Uterus (tissue), 4 donors: ENCODE results near the gene HOXA6. TPM values are rescaled to one million over a fixed set of nuclear protein-coding genes. Genes with fewer than 3 reads are reported as not detected.

Experiments
- DNase-seq, 2 donors: peaks; one replicate each; pipeline ENCODE4 v3.0.0-alpha.2; 2019 to 2020
- H3K27ac ChIP-seq, 2 donors: fragments of 200-600 bp; sonication (generic); 1 replicate in 1 of 2; 2 replicates in 1 of 2; pipeline ENCODE4 v1.5.1; 2016 to 2018
- H3K27me3 ChIP-seq, 2 donors: fragments of 200-600 bp; sonication (generic); one replicate each; pipeline ENCODE4 v1.5.1; 2018 to 2019; ENCODE audit warnings: control low read depth in 1 of 2
- H3K36me3 ChIP-seq, 2 donors: fragments of 200-600 bp; sonication (generic); one replicate each; pipeline ENCODE4 v1.5.1; 2019; ENCODE audit warnings: control low read depth in 1 of 2
- H3K4me1 ChIP-seq, 2 donors: fragments of 200-600 bp; sonication (generic); one replicate each; pipeline ENCODE4 v1.5.1; 2018 to 2019; ENCODE audit warnings: control low read depth in 1 of 2
- H3K4me3 ChIP-seq, 2 donors: fragments of 200-600 bp; sonication (generic); 1 replicate in 1 of 2; 2 replicates in 1 of 2; pipeline ENCODE4 v1.5.1; 2018 to 2019; ENCODE audit warnings: mild to moderate bottlenecking in 1 of 2
- H3K9me3 ChIP-seq, 2 donors: fragments of 200-600 bp; sonication (generic); one replicate each; pipeline ENCODE4 v1.5.1; 2019; ENCODE audit warnings: control low read depth in 1 of 2
- POLR2A ChIP-seq, 2 donors: fragments of 450-650 bp; IDR thresholded peaks; one replicate each; pipeline ENCODE4 v1.6.1; 2016; ENCODE audit warnings: antibody characterized with exemption in 2 of 2, mild to moderate bottlenecking in 1 of 2, moderate library complexity in 1 of 2
- intact Hi-C: fragments of 100-400 bp; cut with DNase I; formaldehyde crosslinking; loops from one replicate; pipeline ENCODE4 v1.15.1; 2023; ENCODE audit warnings: low total_unique reads
- total RNA-seq, 4 donors: library from RNA; depleted of rRNA in 3 of 4; stranded (reverse); fragments of >200 nt in 3 of 4; gene quantifications; one replicate each; pipeline versions ENCODE4 v1.1.0 to v1.2.4, GENCODE V29; 2014 to 2023
- TF ChIP-seq, protein P1 (sequence below), 4 experiments: fragments of 200-600 bp in 2 of 4; fragments of 450-650 bp in 2 of 4; sonication (generic) in 2 of 4; IDR thresholded peaks; one replicate each; pipeline ENCODE4 v1.5.1; 2016 to 2019; ENCODE audit warnings: antibody characterized with exemption in 4 of 4, mild to moderate bottlenecking in 2 of 4, moderate library complexity in 1 of 4
- donor health status: DM: yes; HTN: yes; CAD: no.

Gene HOXA6
- total RNA-seq, 4 donors from 2014 or later, result 1.8 to 19.1 (median 15.4) TPM

DNA sequence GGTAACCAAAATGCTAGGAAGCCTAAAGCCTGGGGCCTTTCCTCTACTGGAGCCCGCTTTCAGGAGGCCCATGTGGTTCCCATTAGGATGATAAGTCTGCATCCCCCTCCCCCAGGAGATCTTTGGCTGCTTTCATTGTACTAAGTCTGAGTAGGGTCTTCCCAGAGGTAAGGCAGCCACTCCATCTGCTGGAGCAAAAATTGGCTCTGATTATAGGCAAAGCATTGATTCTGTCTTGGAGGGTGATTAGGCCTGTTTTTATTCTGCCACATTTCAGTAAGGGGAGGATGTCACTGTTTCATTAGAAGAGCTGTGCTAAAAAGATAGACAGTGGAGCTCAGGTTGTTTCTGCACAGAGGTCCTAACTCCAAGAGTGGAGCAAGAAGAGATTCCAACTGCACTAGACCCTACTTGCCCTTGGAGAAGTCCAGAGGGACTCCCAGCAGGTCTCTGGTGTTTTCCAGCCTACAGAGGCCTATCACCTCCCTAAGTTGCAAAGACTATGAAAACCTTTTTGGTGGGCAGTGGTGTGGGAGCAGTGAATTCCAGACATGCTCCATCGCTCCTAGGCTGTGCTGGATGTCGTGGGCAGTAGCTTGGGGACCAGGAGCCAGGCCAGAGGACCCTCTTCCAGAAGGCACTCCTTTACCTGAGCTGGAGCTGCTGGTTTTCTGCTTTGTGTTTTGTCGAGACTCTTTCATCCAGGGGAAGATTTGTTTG lies 37.9 kb downstream of the HOXA6 start:
- no peaks in the 10 kb centered on the region for H3K9me3 ChIP-seq
- DNase-seq, result no peak
- H3K27me3 ChIP-seq, result no peaks in the 10 kb centered on the region
- H3K4me3 ChIP-seq, result no peak overlapping the region
- intact Hi-C loops, result no loop called here
- peaks cover 11 to 12% of the 10 kb centered on the region in 2 donors for H3K4me1 ChIP-seq
- H3K27ac ChIP-seq, result peak overlapping the region in 1 of 2 donors; percentile 72
- H3K36me3 ChIP-seq, result no peaks in the 10 kb centered on the region
- TF ChIP-seq, protein P1, sequence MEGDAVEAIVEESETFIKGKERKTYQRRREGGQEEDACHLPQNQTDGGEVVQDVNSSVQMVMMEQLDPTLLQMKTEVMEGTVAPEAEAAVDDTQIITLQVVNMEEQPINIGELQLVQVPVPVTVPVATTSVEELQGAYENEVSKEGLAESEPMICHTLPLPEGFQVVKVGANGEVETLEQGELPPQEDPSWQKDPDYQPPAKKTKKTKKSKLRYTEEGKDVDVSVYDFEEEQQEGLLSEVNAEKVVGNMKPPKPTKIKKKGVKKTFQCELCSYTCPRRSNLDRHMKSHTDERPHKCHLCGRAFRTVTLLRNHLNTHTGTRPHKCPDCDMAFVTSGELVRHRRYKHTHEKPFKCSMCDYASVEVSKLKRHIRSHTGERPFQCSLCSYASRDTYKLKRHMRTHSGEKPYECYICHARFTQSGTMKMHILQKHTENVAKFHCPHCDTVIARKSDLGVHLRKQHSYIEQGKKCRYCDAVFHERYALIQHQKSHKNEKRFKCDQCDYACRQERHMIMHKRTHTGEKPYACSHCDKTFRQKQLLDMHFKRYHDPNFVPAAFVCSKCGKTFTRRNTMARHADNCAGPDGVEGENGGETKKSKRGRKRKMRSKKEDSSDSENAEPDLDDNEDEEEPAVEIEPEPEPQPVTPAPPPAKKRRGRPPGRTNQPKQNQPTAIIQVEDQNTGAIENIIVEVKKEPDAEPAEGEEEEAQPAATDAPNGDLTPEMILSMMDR (IDR thresholded peaks at IDR 0.05), result no peak
- TF ChIP-seq POLR2A (IDR thresholded peaks at IDR 0.05), result no peak

DNA sequence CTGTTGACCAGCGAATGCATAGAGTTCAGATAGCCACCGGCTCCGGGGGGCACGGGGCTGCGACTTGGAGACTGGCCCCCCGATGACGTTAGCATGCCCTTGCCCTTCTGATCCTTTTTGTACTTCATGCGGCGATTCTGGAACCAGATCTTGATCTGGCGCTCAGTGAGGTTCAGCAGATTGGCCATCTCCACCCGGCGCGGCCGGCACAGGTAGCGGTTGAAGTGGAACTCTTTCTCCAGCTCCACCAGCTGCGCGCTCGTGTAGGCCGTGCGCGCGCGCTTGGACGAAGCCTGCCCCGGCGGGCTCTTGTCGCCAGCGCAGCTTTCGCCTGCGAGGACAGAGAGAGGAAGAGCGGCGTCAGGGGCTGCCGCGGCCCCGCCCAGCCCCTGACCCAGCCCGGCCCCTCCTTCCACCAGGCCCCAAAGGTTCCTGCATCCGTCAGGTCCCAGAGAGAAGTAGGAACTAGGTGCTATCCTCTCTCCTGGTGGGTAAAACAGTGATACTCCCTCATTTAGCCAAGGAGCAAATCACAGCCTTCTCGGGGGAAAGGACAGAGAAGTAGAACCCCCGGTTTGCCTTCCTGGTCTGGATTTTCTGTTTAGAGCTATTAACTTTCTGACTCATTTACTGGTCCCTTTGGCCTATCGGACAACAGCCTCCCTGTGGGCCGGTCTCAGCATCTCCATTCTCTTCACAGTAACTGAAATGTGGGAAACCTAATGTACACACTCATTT lies 39.0 kb downstream of the HOXA6 start:
- peak; percentile 18 to 23 for TF ChIP-seq POLR2A (IDR thresholded peaks at IDR 0.05)
- TF ChIP-seq, protein P1 (IDR thresholded peaks at IDR 0.05), result no peak
- intact Hi-C loops, result no loop called here
- no peaks in the 10 kb centered on the region for H3K27me3 ChIP-seq
- peaks cover 7 to 12% of the 10 kb centered on the region in 2 donors for H3K4me1 ChIP-seq
- H3K36me3 ChIP-seq, result no peaks in the 10 kb centered on the region
- H3K9me3 ChIP-seq, result no peaks in the 10 kb centered on the region
- no peak overlapping the region for H3K4me3 ChIP-seq
- peak overlapping the region; percentile 49 to 72 for H3K27ac ChIP-seq
- no peak for DNase-seq

DNA sequence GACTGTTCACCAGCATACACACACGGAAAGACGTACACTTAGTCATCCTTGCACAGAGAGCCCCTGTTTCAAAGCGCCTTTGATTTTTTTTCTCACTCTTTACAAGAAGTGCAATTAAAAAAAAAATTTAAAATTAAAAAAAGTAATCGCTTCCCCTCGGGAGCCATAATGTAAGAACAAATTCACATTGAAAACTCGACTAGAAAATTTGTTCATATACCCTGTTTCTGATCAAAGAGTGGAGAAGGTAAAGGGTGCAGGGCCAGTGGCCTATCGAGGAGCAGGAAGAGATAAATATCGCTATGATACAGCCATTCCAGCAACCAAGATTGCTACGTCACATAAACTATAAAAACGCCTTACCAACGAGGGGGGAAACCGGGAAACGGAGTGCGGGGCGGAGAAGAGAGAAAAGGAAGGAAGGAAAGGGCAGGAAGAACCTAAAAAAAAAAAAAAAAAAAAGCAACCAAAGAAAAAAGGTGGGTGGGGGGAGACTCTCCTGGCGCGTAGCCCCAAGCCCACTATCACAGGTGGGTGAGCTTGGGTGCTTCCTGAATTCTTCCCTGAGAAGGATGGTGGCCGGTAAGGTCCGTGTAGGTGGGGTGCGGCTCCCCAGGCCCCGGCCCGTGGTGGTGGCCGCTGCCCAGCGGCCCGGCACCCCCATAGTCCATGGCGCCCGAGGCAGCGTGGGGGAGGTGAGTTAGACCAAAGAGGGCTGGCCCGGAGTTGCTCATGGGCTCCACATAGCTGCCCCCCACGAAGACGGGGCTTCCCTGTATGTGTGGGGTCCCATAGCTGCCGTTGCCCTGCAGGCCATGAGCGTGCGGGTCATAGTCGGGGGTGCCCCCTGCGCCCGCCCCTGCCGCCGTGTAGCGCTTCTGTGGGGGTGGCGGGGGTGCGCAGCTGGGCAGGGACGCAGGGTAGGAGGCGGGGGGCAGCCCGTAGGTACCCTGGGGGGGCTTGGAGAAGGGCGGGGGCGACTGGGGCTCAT lies 39.9 kb downstream of the HOXA6 start:
- Histone ChIP-seq H3K27me3 (no peaks in the 10 kb centered on the region), H3K4me1 (peaks cover 7 to 11% of the 10 kb centered on the region in 2 donors), H3K27ac (peak overlapping the region; percentile 49 to 72), H3K36me3 (no peaks in the 10 kb centered on the region), H3K9me3 (no peaks in the 10 kb centered on the region), H3K4me3 (no peak overlapping the region)
- intact Hi-C loops, result no loop called here
- no peak for DNase-seq
- TF ChIP-seq, protein P1 (IDR thresholded peaks at IDR 0.05), result no peak
- no peak for TF ChIP-seq POLR2A (IDR thresholded peaks at IDR 0.05)

DNA sequence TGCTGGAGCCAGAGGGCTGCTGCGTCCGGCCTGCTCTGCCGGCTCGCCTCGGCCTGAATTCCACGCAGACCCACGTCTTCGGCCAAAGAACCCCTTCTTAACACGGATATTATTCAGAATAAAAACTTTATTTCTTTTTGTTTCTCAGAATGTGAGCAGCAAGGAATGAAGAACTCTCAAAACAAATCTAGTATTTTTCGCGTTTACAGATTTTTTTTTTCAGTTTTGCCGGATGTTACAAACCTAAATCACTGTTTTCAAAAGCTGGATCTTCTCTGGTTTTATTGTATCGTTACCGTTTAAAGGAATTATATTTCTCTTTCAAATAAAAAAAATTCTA lies 40.7 kb downstream of the HOXA6 start:
- no peaks in the 10 kb centered on the region for H3K27me3 ChIP-seq
- no peak for DNase-seq
- H3K4me1 ChIP-seq, result peaks cover 3 to 7% of the 10 kb centered on the region in 2 donors
- peak overlapping the region in 1 of 2 donors; percentile 27 for H3K4me3 ChIP-seq
- TF ChIP-seq, protein P1 (IDR thresholded peaks at IDR 0.05), result no peak
- TF ChIP-seq POLR2A (IDR thresholded peaks at IDR 0.05), result no peak
- peak overlapping the region; percentile 44 to 71 for H3K27ac ChIP-seq
- no peaks in the 10 kb centered on the region for H3K36me3 ChIP-seq
- intact Hi-C loops, result no loop called here
- H3K9me3 ChIP-seq, result no peaks in the 10 kb centered on the region
